Measurements from ENCODE around the gene RMDN2.
"Not testable (repeated sequence)": the region's sequence is repeated elsewhere in the genome, so short reads cannot be mapped to it uniquely, and the experiment has no call there.

The RMDN2 gene

DNA sequence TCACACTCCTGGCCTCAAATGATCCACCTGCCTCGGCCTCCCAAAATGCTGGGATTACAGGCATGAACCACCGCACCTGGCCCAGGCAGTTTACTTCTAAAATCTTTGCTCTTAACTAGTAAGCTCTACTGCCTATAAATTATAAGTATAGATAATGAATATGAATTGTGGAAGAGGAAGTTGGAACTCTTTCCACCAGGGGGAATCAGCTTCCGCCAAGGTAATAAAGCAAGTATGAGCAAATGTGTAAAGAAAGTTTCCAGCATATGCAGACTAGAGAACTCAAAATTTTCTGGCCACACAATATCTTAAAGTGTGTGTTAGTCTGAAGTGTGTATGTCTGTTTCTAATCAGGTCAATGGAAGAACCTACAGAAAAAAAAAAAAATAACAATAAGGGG is 68.1 kb downstream of the RMDN2 start:
- TF ChIP-seq, protein P1, sequence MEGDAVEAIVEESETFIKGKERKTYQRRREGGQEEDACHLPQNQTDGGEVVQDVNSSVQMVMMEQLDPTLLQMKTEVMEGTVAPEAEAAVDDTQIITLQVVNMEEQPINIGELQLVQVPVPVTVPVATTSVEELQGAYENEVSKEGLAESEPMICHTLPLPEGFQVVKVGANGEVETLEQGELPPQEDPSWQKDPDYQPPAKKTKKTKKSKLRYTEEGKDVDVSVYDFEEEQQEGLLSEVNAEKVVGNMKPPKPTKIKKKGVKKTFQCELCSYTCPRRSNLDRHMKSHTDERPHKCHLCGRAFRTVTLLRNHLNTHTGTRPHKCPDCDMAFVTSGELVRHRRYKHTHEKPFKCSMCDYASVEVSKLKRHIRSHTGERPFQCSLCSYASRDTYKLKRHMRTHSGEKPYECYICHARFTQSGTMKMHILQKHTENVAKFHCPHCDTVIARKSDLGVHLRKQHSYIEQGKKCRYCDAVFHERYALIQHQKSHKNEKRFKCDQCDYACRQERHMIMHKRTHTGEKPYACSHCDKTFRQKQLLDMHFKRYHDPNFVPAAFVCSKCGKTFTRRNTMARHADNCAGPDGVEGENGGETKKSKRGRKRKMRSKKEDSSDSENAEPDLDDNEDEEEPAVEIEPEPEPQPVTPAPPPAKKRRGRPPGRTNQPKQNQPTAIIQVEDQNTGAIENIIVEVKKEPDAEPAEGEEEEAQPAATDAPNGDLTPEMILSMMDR (IDR thresholded peaks at IDR 0.05; ENCODE audit: low read length, missing control alignments): peak; percentile 4
- H3K4me3 ChIP-seq (replicated peaks; ENCODE audit: low read depth, low read length): no peak overlapping the region
- peak; percentile 15 for DNase-seq (ENCODE audit: low read depth)

DNA sequence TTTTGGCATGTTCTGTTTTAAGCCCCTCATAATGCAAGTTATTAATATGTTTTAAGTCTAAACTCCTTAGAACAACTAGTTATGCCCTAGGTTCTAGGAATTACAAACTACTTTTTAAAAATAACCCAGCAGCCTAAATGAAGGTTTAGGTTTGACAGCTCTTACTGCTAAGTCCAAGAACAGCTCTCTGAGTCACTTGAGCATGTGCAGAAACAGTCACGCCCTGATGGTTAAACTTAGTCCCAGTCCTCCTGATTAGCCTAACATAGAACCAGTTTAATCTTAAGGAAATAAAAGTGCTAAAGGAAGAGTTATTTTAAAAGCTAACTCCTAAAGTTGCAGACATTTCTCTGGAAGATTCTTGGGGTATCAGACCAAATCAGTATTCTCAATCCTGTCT is 72.5 kb downstream of the RMDN2 start:
- no peak overlapping the region for H3K4me3 ChIP-seq (replicated peaks; ENCODE audit: low read depth, low read length)
- DNase-seq (ENCODE audit: low read depth): no peak
- TF ChIP-seq, protein P1 (IDR thresholded peaks at IDR 0.05; ENCODE audit: low read length, missing control alignments): no peak

DNA sequence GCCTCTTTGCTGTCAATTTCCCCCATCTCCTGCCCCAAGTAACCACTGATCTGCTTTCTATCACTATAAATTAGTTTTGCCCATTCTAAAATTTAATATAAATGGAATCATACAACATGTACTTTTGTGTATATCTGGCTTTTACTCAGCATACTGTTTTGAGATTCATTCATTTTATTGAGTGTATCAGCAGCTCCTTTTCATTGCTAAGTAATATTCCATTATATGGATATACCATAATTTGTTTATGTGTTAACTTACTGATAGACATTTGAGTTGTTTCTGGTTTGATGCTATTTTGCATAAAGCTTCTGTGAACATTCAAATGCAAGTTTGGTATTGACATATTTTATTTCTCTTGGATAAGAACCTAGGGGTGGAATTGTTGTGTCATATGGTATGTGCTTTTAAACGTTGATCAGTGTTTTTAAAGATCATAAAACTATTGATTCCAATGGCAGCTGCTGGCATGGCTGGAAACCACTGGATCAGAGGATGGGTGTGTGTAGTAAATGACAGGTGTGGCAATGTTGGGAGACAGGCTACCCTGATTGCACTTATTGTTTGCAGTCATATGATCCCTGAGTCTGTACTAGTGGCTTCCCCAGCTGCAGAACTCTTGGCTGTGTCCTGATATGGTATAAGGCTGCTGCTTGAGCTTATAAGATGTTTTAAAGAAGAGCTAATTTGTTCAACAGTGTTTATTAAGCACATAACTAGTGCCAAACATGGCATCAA is 75.6 kb downstream of the RMDN2 start:
- TF ChIP-seq, protein P1 (IDR thresholded peaks at IDR 0.05; ENCODE audit: low read length, missing control alignments): no peak
- DNase-seq (ENCODE audit: low read depth): no peak
- no peak overlapping the region for H3K4me3 ChIP-seq (replicated peaks; ENCODE audit: low read depth, low read length)

DNA sequence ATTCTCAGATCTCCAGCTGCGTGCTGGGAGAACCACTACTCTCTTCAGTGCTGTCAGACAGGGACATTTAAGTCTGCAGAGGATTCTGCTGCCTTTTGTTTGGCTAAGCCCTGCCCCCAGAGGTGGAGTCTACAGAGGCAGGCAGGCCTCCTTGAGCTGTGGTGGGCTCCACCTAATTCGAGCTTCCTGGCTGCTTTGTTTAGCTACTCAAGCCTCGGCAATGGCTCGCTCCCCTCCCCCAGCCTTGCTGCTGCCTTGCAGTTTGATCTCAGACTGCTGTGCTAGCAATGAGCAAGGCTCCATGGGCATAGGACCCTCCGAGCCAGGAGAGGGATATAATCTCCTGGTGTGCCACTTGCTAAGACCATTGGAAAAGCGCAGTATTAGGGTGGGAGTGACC is 85.1 kb downstream of the RMDN2 start:
- not testable (repeated sequence) for H3K4me3 ChIP-seq (replicated peaks; ENCODE audit: low read depth, low read length); DNase-seq (ENCODE audit: low read depth)

DNA sequence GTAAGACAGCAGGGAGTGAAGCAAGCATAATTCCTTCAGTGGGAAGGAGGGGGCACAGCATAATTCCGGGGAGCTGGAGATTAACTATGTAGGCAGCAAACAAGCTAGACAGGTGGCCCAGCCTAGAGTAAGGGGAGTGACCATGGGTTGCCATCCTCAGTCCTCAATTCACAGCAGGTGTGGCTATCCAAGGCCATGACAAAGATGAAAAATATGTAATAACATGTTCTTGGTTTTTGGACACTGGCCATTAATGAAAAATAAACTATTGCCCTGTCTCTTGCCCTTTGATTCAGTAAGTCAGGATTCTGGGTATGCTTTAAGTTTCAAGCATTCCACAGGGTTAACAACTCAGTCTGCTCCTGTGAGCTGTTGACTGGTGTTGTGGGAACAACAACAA is 85.9 kb downstream of the RMDN2 start:
- H3K4me3 ChIP-seq (replicated peaks; ENCODE audit: low read depth, low read length): no peak overlapping the region
- TF ChIP-seq, protein P1 (IDR thresholded peaks at IDR 0.05; ENCODE audit: low read length, missing control alignments): no peak
- DNase-seq (ENCODE audit: low read depth): no peak

DNA sequence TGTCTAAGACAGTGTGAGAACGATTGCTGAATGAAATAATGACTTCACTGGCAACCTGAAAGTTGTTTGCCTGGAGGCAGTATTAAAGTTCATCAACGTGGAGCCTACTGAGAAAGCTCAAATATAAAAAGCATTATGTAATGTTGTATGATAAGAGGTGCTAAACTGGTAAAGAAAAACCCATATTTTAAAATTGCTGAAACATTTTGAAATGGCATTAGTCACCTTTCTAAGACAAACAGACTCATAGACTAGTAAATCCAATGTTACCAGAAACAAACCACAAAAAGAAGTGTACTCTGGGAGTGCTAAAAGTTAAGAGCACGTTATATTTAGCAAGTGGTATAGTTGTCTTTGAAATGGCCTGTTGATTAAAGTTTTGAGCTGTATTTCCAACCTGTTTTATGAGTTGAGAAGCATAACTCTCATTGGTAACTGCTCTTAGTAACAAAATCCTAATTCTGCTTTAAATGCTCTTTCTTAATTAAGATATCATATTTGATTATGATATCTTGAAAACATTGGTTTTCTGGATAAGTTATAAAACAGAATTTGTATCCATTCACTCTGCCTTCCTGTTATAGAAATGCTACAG is 88.2 kb downstream of the RMDN2 start:
- DNase-seq (ENCODE audit: low read depth): peak; percentile 11
- TF ChIP-seq, protein P1 (IDR thresholded peaks at IDR 0.05; ENCODE audit: low read length, missing control alignments): no peak
- no peak overlapping the region for H3K4me3 ChIP-seq (replicated peaks; ENCODE audit: low read depth, low read length)

DNA sequence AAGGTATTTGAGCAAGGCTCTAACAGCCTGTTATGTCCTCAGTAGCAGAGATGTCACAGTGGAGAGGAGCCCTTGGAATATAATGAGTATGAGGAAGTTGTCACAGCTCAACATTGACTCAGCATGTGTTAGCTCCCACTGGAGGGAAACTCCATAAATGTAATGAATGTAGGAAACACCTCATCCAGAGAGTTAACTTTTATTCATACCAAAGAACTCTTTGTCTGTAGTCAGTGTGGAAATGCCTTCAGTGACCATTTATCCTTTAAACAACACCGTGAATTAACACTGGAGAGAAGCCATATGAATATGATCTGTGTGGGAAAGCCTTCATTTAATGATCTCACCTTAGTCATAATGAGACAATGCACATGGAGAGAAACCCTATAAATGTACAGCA is 91.1 kb downstream of the RMDN2 start:
- TF ChIP-seq, protein P1 (IDR thresholded peaks at IDR 0.05; ENCODE audit: low read length, missing control alignments): no peak
- no peak for DNase-seq (ENCODE audit: low read depth)
- H3K4me3 ChIP-seq (replicated peaks; ENCODE audit: low read depth, low read length): no peak overlapping the region

Measured in fibroblast of pulmonary artery (primary cell).